ENCODE measurements around the gene FGF18.

GRCh38 chr5:171455522-171455921 is 36.1 kb downstream of the FGF18 start:
- TF ChIP-seq CTCF (IDR thresholded peaks at IDR 0.05) = no peak
- no peak for TF ChIP-seq POLR2AphosphoS5 (IDR thresholded peaks at IDR 0.05)
